Measurements from ENCODE around the gene PTPRCAP.

DNA sequence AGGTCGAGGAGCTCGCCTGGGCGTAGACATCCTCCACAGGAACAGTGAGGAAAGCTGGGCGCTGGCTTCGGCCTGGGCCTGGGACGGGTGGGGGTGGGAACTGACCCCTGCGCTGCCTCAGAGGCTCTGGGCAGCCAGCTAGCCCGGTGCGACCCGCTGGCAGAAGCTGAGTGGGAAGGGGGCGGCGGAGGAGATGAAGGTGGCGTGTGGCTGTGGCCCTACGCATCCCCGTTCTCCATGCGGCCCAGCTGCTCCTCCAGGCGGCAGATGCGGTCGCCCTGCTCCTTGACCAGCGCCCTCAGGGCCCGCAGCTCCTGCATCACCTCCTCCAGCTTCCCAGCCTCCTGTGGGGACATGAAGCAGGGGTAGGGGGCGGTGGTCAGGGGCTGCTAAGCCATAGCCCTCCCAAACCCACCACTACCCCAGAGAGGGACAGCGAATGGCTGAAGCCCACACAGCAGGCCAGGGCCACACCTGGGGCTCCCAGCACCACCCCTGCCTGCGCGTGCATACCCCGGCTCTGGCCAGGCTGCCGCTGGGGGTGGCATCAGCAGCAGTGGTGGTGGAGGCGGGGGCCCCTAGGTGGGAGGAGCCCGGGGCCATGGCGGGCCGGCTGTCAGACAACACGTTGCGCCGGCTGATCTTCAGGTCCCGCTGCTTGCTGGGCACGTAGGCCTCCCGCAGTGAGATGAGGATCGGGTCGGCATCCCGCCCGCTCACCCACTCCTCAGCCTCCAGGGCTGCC lies 848 bp upstream of the PTPRCAP start:
- TF ChIP-seq POLR2A (IDR thresholded peaks at IDR 0.05), result no peak
- TF ChIP-seq, protein P1, sequence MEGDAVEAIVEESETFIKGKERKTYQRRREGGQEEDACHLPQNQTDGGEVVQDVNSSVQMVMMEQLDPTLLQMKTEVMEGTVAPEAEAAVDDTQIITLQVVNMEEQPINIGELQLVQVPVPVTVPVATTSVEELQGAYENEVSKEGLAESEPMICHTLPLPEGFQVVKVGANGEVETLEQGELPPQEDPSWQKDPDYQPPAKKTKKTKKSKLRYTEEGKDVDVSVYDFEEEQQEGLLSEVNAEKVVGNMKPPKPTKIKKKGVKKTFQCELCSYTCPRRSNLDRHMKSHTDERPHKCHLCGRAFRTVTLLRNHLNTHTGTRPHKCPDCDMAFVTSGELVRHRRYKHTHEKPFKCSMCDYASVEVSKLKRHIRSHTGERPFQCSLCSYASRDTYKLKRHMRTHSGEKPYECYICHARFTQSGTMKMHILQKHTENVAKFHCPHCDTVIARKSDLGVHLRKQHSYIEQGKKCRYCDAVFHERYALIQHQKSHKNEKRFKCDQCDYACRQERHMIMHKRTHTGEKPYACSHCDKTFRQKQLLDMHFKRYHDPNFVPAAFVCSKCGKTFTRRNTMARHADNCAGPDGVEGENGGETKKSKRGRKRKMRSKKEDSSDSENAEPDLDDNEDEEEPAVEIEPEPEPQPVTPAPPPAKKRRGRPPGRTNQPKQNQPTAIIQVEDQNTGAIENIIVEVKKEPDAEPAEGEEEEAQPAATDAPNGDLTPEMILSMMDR (IDR thresholded peaks at IDR 0.05), result no peak
- no peak for TF ChIP-seq EP300 (IDR thresholded peaks at IDR 0.05)
- no peak for TF ChIP-seq POLR2AphosphoS5 (IDR thresholded peaks at IDR 0.05)
